ENCODE data around the gene CACFD1. TPM values are rescaled to one million over a fixed set of nuclear protein-coding genes. Genes with fewer than 3 reads are reported as not detected.

CACFD1 gene
- total and polyA plus RNA-seq, 3 donors from 2014 or later, result 34.7 to 47.9 (median 43.3) TPM

DNA sequence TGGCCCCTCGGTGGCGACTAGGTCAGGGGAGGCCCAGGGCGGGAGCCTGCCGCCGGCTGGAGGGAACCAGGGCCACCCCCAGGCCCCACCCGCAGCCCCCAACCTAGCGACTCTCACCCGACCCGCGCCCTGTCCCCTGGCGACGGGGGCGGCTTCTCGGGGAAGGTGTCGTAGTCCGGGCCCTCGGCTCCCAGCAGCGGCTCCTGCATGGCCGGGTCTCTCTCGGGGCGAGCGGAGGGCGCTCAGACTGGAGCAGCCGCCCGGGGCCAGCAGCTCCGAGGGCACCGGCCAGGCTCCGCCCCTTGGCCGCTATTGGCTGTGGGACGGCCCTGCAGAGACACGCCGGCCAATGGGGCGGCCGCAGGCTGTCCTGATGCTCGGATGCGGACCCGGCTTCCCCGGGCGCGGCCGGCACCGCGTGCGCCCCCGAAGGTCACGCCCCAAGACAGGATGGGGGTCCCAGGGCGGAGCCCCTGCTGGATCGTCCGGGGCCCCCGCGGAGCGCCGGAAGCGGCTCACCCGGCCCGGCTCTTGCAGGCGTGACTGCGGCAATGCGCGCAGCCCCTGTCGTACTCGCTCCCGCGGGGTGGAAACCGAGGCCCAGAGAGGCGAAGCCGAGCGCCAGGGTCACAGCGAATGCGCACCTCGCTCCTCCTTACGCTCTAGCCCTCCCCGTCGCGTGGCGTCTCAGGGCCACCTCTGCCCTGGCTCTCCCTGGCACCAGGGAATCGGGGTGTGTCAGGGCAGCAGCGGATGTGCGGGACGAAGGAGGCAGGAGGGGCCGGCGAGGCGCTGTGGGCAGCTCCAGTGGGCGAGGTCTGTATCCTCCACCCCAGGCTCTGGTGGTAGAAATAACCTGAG is 19.3 kb downstream of the CACFD1 start, which contains the start of gene SLC2A6:
Gene SLC2A6 (minus strand): TSS at position 249 of the 861 bp plus-strand sequence. CDS start 40 bp downstream, at position 209.
- 1 to 2% methylated on average over 12 to 81 of the region's 84 CpGs for WGBS, 2 donors
- H3K27me3 ChIP-seq, result no peaks in the 10 kb centered on the region
- TF ChIP-seq, protein P1, sequence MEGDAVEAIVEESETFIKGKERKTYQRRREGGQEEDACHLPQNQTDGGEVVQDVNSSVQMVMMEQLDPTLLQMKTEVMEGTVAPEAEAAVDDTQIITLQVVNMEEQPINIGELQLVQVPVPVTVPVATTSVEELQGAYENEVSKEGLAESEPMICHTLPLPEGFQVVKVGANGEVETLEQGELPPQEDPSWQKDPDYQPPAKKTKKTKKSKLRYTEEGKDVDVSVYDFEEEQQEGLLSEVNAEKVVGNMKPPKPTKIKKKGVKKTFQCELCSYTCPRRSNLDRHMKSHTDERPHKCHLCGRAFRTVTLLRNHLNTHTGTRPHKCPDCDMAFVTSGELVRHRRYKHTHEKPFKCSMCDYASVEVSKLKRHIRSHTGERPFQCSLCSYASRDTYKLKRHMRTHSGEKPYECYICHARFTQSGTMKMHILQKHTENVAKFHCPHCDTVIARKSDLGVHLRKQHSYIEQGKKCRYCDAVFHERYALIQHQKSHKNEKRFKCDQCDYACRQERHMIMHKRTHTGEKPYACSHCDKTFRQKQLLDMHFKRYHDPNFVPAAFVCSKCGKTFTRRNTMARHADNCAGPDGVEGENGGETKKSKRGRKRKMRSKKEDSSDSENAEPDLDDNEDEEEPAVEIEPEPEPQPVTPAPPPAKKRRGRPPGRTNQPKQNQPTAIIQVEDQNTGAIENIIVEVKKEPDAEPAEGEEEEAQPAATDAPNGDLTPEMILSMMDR (IDR thresholded peaks at IDR 0.05), result no peak
- TF ChIP-seq POLR2A (IDR thresholded peaks at IDR 0.05), result no peak
- H3K4me3 ChIP-seq, result peak within 1 kb of the TSS; percentile 40 to 57
- peak within 1 kb of the TSS in 1 of 2 donors; percentile 60 for H3K27ac ChIP-seq
- no peaks in the 10 kb centered on the region for H3K9me3 ChIP-seq
- peaks cover 8% of the 10 kb centered on the region for H3K4me1 ChIP-seq
- no peaks in the 10 kb centered on the region for H3K36me3 ChIP-seq (ENCODE audit: low read depth, missing control alignments)
- DNase-seq, result peak; percentile 93
- intact Hi-C loops (cut with DNase I; ENCODE audit: low total_unique reads), result no loop called here

DNA sequence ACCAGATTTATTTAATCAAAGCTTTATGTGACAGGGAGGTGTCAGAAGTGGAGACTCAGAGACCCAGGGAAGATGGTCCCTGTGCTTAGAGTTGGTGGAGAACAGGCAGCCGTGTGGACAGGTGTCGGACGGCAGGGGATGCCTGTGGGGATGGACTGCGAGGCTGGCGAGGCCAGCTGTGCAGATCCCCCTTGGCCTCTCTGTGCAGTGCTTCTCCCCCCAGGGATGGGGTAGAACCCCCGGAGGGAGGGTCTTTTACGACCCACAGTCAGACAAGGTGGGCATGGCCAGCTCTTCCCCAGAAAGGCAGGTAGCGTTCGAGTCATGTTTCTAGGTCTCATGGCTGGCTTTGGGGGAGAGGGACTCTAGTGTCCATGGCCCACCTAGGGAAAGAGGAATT is 23.8 kb downstream of the CACFD1 start:
- H3K27me3 ChIP-seq, result no peaks in the 10 kb centered on the region
- no peak for DNase-seq
- no peaks in the 10 kb centered on the region for H3K36me3 ChIP-seq (ENCODE audit: low read depth, missing control alignments)
- H3K27ac ChIP-seq, result no peak overlapping the region
- 90 to 93% methylated on average over 8 to 9 of the region's 9 CpGs for WGBS, 2 donors
- no peak overlapping the region for H3K4me3 ChIP-seq
- peaks cover 6% of the 10 kb centered on the region for H3K4me1 ChIP-seq
- TF ChIP-seq, protein P1 (IDR thresholded peaks at IDR 0.05), result no peak
- no peak for TF ChIP-seq POLR2A (IDR thresholded peaks at IDR 0.05)
- intact Hi-C loops (cut with DNase I; ENCODE audit: low total_unique reads), result loop anchor here (5.0 kb wide), 1 partner anchor 76 kb away; no protein-coding TSS in a partner anchor
- no peaks in the 10 kb centered on the region for H3K9me3 ChIP-seq

DNA sequence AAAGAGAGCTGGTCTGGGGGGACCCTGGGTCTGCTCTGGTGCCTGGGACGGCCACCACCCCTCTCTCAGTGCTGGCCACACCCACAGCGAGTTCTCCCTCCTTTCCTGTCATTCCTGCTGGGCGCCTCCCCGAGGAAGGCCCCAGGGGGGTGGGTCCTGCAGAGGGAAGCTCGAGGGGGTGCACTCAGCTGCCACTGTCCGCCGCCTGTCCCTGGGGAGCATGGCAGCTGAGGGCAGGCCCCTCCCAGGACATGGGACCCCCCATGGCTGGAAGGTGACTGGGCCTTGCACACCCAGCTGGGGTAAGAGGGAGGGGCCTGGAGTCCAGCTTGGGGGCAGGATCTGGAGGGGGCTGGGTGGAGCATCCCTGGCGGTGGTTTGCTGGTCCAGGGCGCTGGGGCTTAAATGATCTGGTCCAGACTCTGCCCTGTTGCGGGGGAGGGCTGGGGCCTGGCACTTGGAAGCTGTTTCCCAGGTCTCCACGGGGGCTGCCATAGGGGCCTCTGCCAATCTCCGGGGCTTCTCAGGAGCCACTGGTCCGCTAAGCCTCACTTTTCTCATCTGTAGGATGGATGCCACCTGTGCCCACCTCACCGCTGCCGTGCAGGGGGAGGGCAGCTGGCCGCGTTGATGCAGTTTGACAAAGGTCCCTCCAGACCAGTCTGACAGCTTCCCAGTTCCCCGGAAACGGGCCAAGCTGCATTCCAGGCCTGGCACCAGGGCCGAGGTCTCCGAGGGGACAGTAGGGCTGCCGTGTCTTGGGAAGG is 25.1 kb downstream of the CACFD1 start:
- no peak overlapping the region for H3K4me3 ChIP-seq
- no peaks in the 10 kb centered on the region for H3K27me3 ChIP-seq
- WGBS, 2 donors, result 76 to 77% methylated on average over 11 to 22 of the region's 22 CpGs
- intact Hi-C loops (cut with DNase I; ENCODE audit: low total_unique reads), result loop anchor here (5.0 kb wide), 1 partner anchor 78 kb away; no protein-coding TSS in a partner anchor
- no peaks in the 10 kb centered on the region for H3K9me3 ChIP-seq
- no peak overlapping the region for H3K27ac ChIP-seq
- TF ChIP-seq POLR2A (IDR thresholded peaks at IDR 0.05), result no peak
- TF ChIP-seq, protein P1 (IDR thresholded peaks at IDR 0.05), result no peak
- H3K36me3 ChIP-seq (ENCODE audit: low read depth, missing control alignments), result no peaks in the 10 kb centered on the region
- no peaks in the 10 kb centered on the region for H3K4me1 ChIP-seq
- no peak for DNase-seq

DNA sequence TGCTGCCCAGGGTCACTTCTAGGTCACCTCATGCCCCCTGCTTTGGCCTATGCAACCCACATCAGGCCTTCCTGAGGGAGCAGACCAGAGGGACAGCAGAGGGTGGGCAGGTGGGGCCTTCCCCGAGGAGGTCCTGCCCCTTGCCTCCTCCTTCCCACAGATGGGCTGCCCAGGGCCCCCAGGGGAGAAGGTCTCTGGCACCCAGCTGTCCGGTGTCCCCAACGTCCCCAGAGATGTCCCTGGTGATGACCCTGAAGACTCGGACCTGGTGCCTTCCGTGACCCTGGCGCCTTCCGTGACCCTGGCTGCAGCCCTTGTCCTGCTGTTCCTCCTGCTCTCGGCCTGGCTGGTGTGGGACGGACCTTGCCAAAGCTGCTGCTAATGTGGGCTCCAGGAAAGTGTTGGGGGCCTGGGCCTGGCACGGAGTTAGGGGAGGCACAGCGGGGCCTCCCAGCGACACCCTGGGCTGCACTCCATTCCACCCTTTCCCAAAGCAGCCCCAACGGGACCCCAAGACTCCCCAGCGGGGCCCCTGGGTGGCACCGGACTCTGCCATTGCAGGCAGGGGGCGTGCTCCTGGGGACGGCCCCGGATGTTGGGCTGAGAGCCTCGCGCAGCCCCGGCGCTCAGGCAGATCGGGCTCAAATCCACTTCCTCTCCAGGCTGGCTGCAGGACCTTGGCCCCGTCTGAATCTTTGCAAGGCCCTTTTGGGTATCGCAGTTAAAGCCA is 25.9 kb downstream of the CACFD1 start:
- no peak for DNase-seq
- TF ChIP-seq POLR2A (IDR thresholded peaks at IDR 0.05), result no peak
- TF ChIP-seq, protein P1 (IDR thresholded peaks at IDR 0.05), result no peak
- no peaks in the 10 kb centered on the region for H3K9me3 ChIP-seq
- intact Hi-C loops (cut with DNase I; ENCODE audit: low total_unique reads), result no loop called here
- H3K27me3 ChIP-seq, result no peaks in the 10 kb centered on the region
- WGBS, 2 donors, result 78 to 79% methylated on average over 5 to 25 of the region's 25 CpGs
- no peak overlapping the region for H3K4me3 ChIP-seq
- no peak overlapping the region for H3K27ac ChIP-seq
- no peaks in the 10 kb centered on the region for H3K36me3 ChIP-seq (ENCODE audit: low read depth, missing control alignments)
- H3K4me1 ChIP-seq, result no peaks in the 10 kb centered on the region

All from testis (tissue), 3 donors.